GM18508 (cell line): Measurements from ENCODE around the gene SLC13A1.
"Not testable (repeated sequence)": the region's sequence is repeated elsewhere in the genome, so short reads cannot be mapped to it uniquely, and the experiment has no call there.

Source experiments
- ATAC-seq: cut with Tn5 transposase; IDR thresholded peaks from one replicate; pipeline ENCODE4 v1.9.1; 2021; ENCODE audit warnings: moderate number of reproducible peaks; ENCODE audit not compliant: insufficient read depth, unreplicated experiment

SLC13A1 gene, protein sequence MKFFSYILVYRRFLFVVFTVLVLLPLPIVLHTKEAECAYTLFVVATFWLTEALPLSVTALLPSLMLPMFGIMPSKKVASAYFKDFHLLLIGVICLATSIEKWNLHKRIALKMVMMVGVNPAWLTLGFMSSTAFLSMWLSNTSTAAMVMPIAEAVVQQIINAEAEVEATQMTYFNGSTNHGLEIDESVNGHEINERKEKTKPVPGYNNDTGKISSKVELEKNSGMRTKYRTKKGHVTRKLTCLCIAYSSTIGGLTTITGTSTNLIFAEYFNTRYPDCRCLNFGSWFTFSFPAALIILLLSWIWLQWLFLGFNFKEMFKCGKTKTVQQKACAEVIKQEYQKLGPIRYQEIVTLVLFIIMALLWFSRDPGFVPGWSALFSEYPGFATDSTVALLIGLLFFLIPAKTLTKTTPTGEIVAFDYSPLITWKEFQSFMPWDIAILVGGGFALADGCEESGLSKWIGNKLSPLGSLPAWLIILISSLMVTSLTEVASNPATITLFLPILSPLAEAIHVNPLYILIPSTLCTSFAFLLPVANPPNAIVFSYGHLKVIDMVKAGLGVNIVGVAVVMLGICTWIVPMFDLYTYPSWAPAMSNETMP

GRCh38 chr7:123199883-123200282 is at the start of gene SLC13A1:
SLC13A1 (minus strand) TSS chr7:123199969; CDS start chr7:123199946, 23 bp downstream.
- ATAC-seq: no peak

DNA sequence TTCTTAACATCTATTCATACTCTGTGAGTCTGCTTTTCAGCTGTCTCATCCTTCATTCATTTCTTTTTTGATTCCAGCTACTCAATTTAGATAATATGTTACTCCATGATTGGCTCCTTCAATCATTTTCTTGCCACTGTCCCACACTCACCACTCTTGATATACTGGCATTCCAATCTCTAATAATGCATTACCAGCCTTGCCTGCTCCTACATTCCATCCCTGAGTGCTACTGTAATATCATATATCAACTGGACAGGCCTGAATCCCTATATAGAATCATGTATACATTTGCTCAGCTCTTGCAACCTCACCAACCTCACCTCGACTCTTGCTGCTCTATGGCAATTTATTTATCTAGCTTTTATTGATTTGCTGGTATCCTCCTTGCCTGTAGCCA is 45.0 kb upstream of the SLC13A1 start:
- no peak for ATAC-seq

DNA sequence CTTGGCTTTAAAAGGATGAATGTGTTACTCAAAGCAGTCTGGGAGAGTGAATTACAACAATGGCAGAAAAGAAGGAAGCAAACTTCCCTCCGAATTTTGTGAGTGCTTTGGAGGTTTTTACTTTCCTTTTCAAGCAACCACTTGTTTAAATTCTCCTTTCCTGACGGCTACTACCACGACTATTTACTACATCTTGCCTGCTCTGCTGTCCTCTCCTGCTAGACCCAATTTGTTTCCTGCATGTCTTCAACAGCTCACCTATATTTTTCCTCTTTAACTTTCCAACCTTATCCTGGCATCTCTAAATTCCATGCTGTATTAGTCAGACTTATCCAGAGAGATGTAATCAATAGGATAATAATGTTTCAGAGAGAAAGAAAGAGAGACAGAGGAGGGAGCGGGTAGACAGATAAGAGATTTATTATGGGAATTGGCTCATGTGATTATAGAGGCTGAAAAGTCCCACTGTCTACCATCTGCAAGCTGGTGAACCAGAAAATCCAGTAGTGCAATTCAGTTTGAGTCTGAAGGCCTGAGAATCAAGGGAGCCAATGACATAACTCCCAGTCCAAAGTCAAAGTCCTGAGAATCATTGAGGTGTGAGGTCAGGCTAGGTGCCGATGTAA is 42.8 kb upstream of the SLC13A1 start:
- no peak for ATAC-seq

DNA sequence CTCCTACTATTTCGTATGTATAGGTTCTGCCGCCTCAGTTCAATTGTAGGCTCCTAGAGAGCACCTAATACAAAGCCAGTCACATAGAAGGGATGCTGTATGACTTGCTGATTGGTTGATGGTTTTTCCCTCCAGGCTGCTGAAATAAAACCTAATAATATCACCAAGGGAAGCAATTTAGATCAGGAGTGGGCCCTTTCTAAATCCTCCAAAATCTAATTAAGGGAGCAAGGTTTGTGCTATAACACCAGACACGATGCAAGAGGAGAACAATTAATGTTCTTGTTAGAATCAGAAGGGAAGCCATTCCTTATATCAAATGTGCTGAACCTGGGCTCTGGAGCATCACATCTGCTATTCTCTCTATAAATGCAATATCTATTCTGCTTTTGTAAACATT is 42.0 kb upstream of the SLC13A1 start:
- no peak for ATAC-seq

DNA sequence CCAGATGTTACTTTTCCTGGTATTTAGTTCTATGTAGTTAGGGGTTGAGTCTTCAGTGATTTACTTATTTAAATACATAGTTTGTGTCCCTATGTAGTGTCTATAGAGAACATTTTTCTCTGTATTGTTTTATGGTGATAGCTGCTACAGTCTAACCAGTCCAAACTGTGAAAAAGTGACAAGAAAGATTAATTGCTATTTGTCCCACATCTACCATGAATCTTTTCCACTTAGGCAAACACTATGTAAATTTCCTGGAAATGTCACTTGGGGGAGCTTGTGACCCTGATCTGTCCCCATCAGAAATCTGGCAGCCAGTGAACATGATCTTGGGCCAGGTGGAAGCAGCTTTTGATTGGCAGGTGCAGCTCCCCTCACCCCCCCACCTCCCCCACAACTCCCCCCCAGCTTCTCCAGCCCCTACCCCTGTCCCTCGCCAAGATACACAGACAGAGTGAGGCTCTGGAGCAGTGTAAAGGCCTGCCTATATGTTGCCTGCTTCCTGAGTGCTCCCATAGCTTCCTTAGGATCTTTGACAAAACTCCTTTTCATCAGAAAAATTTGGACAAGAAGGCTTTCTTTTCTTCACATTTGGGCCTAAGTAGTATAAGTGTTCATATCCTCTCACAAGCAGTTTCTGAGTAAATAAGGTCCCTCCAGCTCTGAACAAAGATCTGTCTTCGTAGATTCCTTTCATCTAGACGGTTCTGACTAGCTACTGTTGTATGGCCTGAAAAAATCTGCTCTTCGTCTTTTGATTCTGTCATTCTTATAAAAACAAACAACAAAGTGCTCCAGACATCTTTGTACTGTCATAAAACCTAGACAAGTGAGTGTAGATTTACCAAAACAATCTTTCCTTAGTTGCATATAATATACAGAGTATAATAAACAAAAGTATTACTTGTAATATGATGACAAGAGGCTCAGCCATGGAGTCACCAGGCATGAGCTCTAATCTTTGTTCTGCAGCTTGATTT is 31.5 kb upstream of the SLC13A1 start:
- no peak for ATAC-seq

- no peak for ATAC-seq
Measured at GRCh38 chr7:123230603-123231002, 30.8 kb upstream of the SLC13A1 start.

DNA sequence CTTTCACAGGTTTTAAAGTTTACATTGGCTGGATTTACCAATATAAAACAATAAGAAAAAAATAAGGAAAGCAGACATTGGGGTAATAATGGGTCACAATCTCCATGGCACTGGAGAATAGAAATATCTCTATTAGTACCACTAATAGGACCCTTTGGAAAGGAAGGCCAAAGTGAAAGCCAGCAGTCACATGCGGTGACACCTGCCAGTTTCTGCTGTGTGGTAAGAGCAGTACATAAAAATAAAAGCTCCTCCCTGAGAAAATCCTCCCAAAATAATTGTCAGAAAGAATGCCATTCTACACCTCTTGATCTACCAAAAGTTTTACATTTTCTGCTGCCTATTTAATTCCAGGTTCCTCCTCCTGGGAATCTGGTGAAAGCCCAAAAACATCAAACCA is 30.4 kb upstream of the SLC13A1 start:
- no peak for ATAC-seq

DNA sequence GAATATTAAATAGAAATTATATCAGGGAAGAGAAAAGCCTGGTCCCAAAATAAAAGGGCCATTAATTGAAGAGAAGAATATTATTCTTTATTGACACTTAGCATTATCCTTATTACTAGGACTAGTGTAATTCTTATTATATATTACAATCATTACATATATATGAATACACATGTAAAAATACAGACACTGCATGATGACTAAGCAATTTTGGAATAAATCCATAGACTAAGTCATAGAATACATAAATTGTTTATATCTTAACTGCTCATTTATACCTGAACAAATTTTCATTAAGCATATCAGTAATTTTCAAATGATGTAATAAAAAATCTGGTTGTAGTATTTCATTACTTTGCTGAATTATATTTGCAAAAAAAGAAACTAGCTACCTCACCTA is 29.7 kb upstream of the SLC13A1 start:
- ATAC-seq: no peak

DNA sequence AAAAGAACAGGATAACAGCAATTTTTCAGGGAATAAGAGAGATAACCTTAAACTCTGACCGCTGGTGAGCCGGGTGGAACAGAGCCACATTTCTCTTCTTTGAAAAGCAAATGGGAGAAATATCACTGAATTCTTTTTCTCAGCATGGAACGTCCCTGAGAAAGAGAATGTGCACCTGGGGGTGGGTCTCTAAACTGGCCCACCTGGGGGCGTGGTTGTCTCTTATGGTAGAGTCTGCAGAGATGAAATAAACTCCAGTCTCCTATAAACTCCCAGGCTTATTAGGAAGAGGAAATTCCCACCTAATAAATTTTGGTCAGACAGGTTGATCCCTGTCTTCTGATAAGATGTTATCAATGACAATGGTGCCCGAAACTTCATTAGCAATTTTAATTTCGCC is 27.9 kb upstream of the SLC13A1 start:
- ATAC-seq: not testable (repeated sequence)

DNA sequence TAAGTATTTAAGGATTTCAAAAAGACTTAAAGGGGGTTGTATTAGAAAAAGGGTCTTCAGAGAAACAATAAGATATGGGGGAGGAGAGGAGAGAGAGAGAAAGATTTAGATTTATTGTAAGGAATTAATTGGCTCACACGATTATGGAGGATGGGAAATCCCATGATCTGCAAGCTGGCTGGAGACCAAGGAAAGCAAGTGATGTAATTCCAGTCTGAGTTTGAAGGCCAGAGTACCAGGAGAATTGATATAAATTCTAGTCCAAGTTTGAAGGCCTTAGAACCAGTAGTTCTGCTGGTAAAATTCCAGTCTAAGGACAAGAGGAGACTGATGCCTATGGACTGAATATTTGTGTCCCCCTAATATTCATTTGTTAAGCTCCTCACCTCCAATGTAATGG is 20.6 kb upstream of the SLC13A1 start:
- no peak for ATAC-seq

DNA sequence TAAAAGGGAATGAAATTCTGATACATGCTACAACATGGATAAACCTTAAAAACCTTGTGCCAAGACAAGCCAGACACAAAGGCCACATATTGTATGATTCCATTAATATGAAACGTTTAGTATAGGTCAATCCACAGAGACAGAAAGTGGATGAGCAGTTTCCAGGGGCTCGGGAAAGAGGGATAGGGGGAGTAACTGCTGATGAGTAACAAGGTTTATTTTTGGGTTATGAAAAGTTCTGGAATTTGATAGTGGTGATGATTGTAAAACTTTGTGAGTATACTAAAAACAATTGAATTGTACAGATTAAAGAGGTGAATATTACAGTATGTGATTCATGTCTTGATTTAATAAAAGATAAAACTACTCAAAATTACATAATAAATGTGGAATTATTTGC is 19.1 kb upstream of the SLC13A1 start:
- ATAC-seq: no peak

- ATAC-seq: no peak
Measured at GRCh38 chr7:123216825-123217224, 17.1 kb upstream of the SLC13A1 start.

DNA sequence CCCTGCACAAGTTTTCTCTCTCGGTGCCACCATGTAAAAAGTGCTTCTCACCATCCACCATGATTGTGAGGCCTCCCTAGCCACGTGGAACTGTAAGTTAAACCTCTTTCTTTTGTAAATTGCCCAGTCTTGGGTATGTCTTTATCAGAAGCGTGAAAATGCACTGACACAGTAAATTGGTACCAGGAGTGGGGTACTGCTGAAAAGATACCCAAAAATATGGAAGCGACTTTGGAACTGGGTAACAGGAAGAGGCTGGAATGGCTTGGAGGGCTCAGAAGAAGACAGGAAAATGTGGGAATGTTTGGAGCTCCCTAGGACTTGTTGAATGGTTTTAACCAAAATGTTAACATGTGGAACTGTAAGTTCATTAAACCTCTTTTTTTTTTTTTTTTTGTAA is 15.6 kb upstream of the SLC13A1 start:
- ATAC-seq: no peak

GRCh38 chr7:123211545-123211944 is 11.8 kb upstream of the SLC13A1 start:
- ATAC-seq: no peak

GRCh38 chr7:123210986-123211385 is 11.2 kb upstream of the SLC13A1 start:
- ATAC-seq: no peak

DNA sequence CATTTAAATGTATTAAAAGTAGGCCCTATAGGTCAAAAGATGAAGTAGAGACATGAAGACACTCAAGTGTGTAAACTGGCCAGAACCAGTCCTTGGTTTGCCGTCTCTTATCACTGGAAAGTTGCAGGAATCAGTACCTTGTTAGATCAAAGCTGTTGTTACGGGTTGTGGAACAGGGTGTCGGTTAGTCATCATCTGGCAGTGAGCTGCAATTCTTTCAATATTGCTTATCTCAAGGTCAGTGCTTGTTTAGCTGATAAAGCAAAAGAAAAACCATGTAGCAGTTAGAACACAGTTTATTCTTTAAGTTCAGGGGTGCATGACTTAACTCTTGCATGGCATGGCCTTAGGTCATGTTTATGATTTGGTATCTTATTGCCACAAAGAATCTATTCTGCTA is 10.0 kb upstream of the SLC13A1 start:
- ATAC-seq: no peak

DNA sequence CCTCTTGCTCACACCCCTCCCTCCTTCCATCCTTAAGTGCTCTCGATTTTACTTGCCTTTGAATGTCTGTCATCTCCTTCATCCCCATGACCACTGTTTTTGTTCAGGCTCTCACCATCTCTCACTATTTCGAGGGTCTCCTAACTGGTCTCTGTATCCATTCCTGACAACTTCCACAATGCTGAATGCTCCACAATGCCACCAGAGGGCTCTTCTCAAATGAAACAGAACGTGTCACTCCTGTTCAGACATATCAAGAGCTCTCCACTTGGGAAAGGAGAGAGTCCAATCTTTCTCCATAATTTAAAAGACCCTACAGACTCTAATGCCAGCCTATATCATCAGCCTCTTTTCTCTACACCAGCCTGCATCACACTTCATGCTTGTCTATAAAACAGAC is 9.0 kb upstream of the SLC13A1 start:
- ATAC-seq: no peak

- no peak for ATAC-seq
Measured at GRCh38 chr7:123204206-123204835, 4.6 kb upstream of the SLC13A1 start.

- no peak for ATAC-seq
Measured at GRCh38 chr7:123201901-123202300, 2.1 kb upstream of the SLC13A1 start.
